H1 (cell line): ENCODE data around the gene METTL9. TPM values are rescaled to one million over a fixed set of nuclear protein-coding genes. Genes with fewer than 3 reads are reported as not detected.

Source experiments
- EZH2 ChIP-seq: fragments of 200-600 bp; sonication (generic); IDR thresholded peaks from 2 replicates; pipeline ENCODE4 v1.7.1; 2012; ENCODE audit warnings: low read depth, mild to moderate bottlenecking, moderate library complexity, low read length, inconsistent platforms; ENCODE audit not compliant: severe bottlenecking
- HDAC2 ChIP-seq, 2 experiments: fragments of 300-600 bp in 1 of 2; sonication (generic) in 1 of 2; IDR thresholded peaks; 2 replicates each; pipeline ENCODE4 v1.6.1; 2011 to 2012; ENCODE audit warnings: low read depth in 2 of 2, low read length in 2 of 2, mild to moderate bottlenecking in 2 of 2, moderate library complexity in 2 of 2, borderline replicate concordance in 1 of 2, inconsistent platforms in 1 of 2
- NANOG ChIP-seq: IDR thresholded peaks from 2 replicates; pipeline ENCODE4 v1.6.1; 2011; ENCODE audit warnings: low read length, low read depth, mild to moderate bottlenecking, inconsistent platforms; ENCODE audit not compliant: insufficient read depth, poor library complexity, severe bottlenecking
- PHF8 ChIP-seq: fragments of 200-600 bp; sonication (generic); conservative IDR thresholded peaks from 2 replicates; pipeline ENCODE4 v1.7.1; 2012; ENCODE audit warnings: low read depth, mild to moderate bottlenecking, inconsistent platforms, low read length, moderate library complexity
- RBBP5 ChIP-seq: IDR thresholded peaks from 2 replicates; pipeline ENCODE4 v1.7.1; 2012; ENCODE audit warnings: low read depth, mild to moderate bottlenecking, inconsistent platforms, low read length, moderate library complexity, borderline replicate concordance
- SP2 ChIP-seq: IDR thresholded peaks from 2 replicates; pipeline ENCODE4 v1.6.1; 2012; ENCODE audit warnings: mild to moderate bottlenecking, low read length, inconsistent platforms
- polyA plus RNA-seq, 7 experiments: library from polyadenylated mRNA; depleted of rRNA in 3 of 7; stranded (reverse) in 5 of 7; unstranded in 2 of 7; fragments of >200 nt in 5 of 7; fragments of 200-250 nt in 2 of 7; gene quantifications; 1 replicate in 5 of 7; 2 replicates in 1 of 7; 4 replicates in 1 of 7; pipeline versions ENCODE4 v1.2.1 to v1.2.3, GENCODE V29; 2011 to 2013; ENCODE audit warnings: missing spikeins in 2 of 7, mixed read lengths in 2 of 7
- total RNA-seq: library from RNA; stranded (reverse); fragmentation: NEBNext Ultra II Directional; extraction: Animal tissue kit (Norgen Biotek cat#: 25700); gene quantifications from 2 replicates; pipeline ENCODE4 v1.2.1, GENCODE V29; 2021

METTL9 gene
- total and polyA plus RNA-seq, 2 of the 8 experiments (the other 6 are each of a cell fraction or from before 2014, with no cell fraction given): 45.4 to 112 TPM

DNA sequence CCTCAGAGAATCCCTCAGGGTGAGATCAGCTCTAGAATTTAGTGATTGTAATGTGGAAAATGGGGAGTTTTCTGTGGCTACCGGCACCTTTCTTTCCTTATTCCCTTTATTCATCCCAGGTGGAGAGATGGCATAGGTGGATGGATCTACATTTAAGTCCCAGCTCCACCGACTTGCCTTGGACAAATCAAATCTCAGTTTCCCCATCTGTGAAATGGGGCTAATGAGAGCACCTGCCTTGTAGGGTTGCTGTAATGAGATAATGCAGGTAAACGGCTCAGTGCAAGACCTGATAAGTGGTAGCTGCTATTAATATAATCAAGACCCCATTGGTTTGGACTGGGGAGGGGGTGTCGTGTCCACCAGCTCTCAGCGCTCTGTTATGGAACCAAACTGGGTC is 104.9 kb downstream of the METTL9 start (continued):
- no peak for TF ChIP-seq HDAC2 (IDR thresholded peaks at IDR 0.05; ENCODE audit: borderline replicate concordance in 1 of 2, low read depth in 2 of 2, low read length in 2 of 2)
- TF ChIP-seq EZH2: no peak
- no peak for TF ChIP-seq SP2
- TF ChIP-seq RBBP5: no peak
- TF ChIP-seq NANOG: no peak
- no peak for TF ChIP-seq PHF8
